ENCODE measurements around the gene POLR3E.
"Not testable (repeated sequence)": the region's sequence is repeated elsewhere in the genome, so short reads cannot be mapped to it uniquely, and the experiment has no call there.

POLR3E gene

DNA sequence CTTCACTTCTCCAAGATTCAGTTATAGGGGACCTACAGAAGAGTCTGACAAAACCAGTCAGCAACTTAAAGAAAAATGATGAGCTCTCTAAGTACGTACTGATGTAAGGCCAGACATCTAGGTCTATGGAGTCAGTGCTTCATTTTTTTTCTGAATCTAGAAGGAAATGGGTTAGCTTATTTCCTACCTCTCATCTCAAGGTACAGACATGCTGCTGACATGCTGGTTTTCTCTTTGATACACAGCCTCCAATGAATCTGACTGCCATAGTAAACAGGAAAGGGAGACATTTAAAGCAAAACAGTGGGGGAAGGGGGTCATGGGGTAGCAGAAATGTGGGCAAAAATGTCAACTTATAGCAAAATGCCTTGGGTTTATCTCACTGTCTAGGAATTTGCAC is 60.8 kb downstream of the POLR3E start:
- H3K4me3 ChIP-seq (ENCODE audit: low read depth, low read length) = no peak overlapping the region
- DNase-seq (ENCODE audit: low read depth, low spot score) = no peak
- TF ChIP-seq, protein P1, sequence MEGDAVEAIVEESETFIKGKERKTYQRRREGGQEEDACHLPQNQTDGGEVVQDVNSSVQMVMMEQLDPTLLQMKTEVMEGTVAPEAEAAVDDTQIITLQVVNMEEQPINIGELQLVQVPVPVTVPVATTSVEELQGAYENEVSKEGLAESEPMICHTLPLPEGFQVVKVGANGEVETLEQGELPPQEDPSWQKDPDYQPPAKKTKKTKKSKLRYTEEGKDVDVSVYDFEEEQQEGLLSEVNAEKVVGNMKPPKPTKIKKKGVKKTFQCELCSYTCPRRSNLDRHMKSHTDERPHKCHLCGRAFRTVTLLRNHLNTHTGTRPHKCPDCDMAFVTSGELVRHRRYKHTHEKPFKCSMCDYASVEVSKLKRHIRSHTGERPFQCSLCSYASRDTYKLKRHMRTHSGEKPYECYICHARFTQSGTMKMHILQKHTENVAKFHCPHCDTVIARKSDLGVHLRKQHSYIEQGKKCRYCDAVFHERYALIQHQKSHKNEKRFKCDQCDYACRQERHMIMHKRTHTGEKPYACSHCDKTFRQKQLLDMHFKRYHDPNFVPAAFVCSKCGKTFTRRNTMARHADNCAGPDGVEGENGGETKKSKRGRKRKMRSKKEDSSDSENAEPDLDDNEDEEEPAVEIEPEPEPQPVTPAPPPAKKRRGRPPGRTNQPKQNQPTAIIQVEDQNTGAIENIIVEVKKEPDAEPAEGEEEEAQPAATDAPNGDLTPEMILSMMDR (IDR thresholded peaks at IDR 0.05; ENCODE audit: insufficient read depth, low read length, missing control alignments) = no peak
- POLR2A ChIA-PET = interaction anchor here (0.6 kb wide), 1 partner anchor 29 kb away, joined by 3 read pairs; no protein-coding TSS in a partner anchor
- CTCF ChIA-PET = no interaction called here

DNA sequence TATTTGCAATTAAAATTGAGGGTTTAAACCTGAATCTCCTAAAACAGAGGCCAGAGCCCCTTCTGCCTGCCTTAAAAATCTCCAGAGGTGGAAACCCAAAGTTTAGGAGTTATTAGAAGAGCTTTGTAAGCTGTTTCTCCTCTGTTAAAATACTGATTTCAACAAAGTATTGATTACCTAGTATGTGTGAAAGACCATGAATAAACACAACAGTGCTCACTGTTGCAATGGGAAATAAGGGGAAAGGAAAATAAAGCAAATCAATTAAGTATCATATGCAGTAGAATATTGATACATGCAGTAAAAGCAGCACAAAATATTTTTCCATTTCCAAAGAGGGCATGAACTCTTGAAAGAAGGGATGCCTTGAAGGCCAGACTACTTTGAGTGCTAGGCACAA is 62.5 kb downstream of the POLR3E start:
- no peak for DNase-seq (ENCODE audit: low read depth, low spot score)
- H3K4me3 ChIP-seq (ENCODE audit: low read depth, low read length) = no peak overlapping the region
- ChIA-PET POLR2A (no interaction called here), CTCF (interaction anchor here (1.3 kb wide), 1 partner anchor 59 kb away, joined by 3 read pairs; no protein-coding TSS in a partner anchor)
- TF ChIP-seq, protein P1 (IDR thresholded peaks at IDR 0.05; ENCODE audit: insufficient read depth, low read length, missing control alignments) = no peak

DNA sequence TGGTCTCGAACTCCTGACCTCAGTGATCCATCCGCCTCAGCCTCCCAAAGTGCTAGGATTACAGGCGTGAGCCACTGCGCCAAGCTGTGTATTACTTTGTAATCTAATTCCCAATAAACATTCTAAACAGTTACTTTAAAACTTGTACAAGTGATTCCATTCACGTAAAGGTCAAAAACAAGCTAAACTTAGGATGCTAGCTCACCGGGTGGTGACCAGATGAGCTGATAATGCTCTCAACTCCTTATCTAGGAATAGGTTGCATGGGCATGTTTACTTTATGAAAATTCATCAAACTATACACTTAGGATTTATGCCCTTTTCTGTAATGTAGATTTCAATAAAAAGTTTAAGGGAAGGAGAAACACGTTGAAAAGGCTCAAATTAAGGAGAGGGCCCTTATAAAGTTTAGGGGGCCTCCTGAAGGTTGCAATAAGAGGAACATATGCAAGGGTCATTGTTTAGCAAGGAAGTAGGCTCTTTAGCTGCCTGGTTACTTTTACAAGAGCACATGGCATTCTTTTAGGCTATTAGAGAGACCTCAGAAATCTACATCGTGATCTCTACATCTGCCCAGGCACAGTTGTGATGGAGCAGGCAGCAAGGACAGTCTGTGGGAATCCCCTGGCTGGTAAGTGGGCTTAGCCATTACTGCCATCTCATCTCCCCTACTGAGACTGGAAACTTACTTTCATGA is 63.9 kb downstream of the POLR3E start:
- ChIA-PET POLR2A (no interaction called here), CTCF (interaction anchor here (0.9 kb wide), 1 partner anchor 17 kb away, joined by 3 read pairs; no protein-coding TSS in a partner anchor)
- DNase-seq (ENCODE audit: low read depth, low spot score) = no peak
- H3K4me3 ChIP-seq (ENCODE audit: low read depth, low read length) = no peak overlapping the region
- TF ChIP-seq, protein P1 (IDR thresholded peaks at IDR 0.05; ENCODE audit: insufficient read depth, low read length, missing control alignments) = no peak

DNA sequence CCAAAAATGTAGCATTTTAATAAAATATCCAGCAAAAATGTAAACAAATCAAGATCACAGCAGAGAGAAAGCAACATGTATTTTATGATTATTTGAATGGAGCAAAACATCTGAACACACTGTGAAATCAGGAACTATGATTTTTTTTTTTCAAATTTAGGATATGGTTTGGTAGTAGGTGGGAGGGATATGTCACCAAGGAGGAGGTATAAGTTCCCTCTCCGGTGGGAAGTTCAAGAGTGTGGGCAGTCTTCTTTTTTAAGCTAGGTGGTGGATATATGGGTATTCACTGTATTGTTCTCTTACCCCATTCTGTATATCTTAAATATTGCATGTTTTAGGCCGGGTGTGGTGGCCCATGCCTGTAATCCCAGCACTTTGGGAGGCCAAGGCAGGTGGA is 67.0 kb downstream of the POLR3E start:
- TF ChIP-seq, protein P1 (IDR thresholded peaks at IDR 0.05; ENCODE audit: insufficient read depth, low read length, missing control alignments) = no peak
- H3K4me3 ChIP-seq (ENCODE audit: low read depth, low read length) = no peak overlapping the region
- DNase-seq (ENCODE audit: low read depth, low spot score) = no peak
- POLR2A ChIA-PET = no interaction called here
- CTCF ChIA-PET = interaction anchor here (1.4 kb wide), 1 partner anchor 19 kb away, joined by 3 read pairs; no protein-coding TSS in a partner anchor

DNA sequence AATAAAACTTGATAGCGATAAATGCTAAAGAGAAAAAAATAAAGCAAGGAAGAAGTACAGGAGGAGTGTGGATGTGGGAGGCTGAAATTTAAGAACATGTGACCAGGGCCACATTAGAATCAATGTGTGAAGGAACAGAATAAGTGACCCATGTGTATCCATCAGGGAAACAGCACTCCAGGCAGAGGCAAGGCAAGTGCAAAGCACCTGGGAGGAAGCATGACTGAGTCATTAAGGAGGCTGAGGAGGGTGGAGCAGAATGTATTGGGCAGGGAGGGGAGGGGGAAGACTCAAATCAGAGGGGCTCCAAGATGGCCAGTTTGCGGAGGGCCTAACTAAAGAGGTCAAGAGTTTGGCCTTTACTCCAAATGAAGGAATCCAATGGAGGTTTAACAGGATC is 69.2 kb downstream of the POLR3E start:
- no peak overlapping the region for H3K4me3 ChIP-seq (ENCODE audit: low read depth, low read length)
- TF ChIP-seq, protein P1 (IDR thresholded peaks at IDR 0.05; ENCODE audit: insufficient read depth, low read length, missing control alignments) = no peak
- DNase-seq (ENCODE audit: low read depth, low spot score) = no peak
- ChIA-PET POLR2A (no interaction called here), CTCF (no interaction called here)

DNA sequence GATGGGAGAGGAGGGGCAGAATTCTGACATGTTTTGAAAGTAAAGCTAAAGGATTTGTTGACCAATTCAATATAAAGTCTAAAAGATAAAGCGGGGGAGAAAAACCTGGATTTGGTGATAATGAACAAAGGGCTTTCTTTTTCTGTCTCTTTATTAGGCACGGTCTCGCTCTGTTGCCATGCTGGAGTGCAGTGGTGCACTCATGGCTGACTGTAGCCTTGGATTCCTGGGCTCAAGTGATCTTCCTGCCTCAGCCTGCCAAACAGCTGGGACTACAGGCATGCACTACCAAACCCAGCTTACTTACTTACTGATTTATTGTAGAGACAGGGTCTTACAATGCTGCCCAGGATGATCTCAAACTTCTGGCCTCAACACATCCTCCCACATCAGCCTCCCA is 69.7 kb downstream of the POLR3E start:
- POLR2A ChIA-PET = no interaction called here
- no peak for DNase-seq (ENCODE audit: low read depth, low spot score)

DNA sequence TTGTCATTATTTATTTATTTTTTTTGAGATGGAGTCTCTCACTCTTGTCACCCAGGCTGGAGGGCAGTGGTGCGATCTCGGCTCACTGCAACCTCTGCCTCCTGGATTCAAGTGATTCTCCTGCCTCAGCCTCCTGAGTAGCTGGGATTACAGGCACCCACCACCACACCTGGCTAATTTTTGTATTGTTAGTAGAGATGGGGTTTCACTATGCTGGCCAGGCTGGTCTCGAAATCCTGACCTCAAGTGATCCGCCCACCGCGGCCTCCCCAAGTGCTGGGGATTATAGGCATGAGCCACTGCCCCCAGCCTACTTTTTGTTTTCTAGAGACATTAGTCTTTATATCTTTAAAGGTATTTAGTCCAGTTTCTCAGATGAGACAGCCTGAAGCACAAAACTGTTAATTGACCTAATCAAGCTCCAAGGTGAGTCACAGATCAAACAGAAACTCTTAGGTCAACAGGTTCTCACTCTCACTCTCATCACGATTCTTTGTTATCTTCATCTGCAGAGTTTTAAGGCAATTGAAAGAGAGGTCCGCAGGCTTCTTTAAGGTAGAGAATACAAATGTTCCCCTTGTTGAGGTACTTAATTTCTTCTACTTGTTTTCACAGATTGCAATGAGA is 71.1 kb downstream of the POLR3E start:
- H3K4me3 ChIP-seq (ENCODE audit: low read depth, low read length); POLR2A ChIA-PET; CTCF ChIA-PET; DNase-seq (ENCODE audit: low read depth, low spot score): not testable (repeated sequence)

More for the DNA sequence above, 69.7 kb downstream of the POLR3E start:
- no peak overlapping the region for H3K4me3 ChIP-seq (ENCODE audit: low read depth, low read length)
- CTCF ChIA-PET = no interaction called here
- TF ChIP-seq, protein P1 (IDR thresholded peaks at IDR 0.05; ENCODE audit: insufficient read depth, low read length, missing control alignments) = no peak

Measured in AG04449 (cell line).